GM19372 (cell line): ENCODE data around the gene VPS37D.
"Not testable (repeated sequence)": the region's sequence is repeated elsewhere in the genome, so short reads cannot be mapped to it uniquely, and the experiment has no call there.

Experiments
- ATAC-seq: cut with Tn5 transposase; IDR thresholded peaks from one replicate; pipeline ENCODE4 v1.9.1; 2021; ENCODE audit warnings: mild to moderate bottlenecking, low read depth, moderate library complexity; ENCODE audit not compliant: unreplicated experiment

The VPS37D gene

GRCh38 chr7:73645643-73646174 lies 21.9 kb upstream of the VPS37D start:
- ATAC-seq: no peak

DNA sequence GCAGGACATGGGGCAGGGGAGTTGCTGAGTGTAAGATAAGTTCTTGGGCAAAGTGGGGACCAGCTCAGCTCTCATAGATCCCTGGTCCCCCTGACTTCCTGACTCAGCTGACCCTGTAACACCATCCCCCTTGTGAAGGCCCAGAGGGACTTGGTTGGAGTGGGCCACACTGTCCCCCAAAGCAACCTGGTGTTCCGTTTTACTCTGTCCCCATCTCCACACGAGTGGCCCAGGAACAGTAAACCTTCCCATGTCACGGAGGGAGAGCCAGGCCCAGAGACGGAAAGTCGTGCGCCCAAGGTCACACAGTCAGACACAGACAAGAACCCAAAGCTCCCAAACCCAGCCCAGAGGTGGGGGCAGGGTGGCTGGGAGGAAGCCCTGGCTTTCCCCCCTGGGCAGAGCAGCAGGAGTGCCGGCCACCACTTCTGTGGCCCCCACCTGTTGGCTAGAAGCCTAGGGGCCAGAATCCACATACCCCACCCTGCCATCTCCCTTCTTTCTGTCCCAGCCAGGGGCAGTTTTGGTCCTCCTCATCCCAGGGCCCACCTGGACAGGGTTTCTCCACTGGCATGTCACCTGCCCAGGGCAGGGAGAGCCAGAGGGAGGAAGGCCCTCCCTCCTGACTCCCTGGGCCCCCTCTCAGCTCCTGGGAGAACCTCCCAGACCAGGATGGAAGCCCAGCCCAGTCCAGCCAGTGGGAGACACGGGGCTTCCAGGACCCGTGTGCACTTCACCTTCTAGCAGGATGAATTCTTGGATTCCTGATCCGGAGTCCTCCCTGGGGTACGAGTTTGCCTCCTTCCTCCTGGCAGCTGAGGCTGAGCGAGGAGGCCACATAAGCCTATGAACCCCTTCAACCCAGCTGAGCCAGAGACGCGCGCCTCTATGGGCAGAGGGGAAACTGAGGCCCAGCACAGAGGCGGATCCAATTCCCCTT lies 20.6 kb upstream of the VPS37D start:
- no peak for ATAC-seq

- ATAC-seq: no peak
These were observed 19.7 kb upstream of the VPS37D start for GRCh38 chr7:73647725-73648592.

GRCh38 chr7:73648593-73649332 lies 18.9 kb upstream of the VPS37D start:
- no peak for ATAC-seq

DNA sequence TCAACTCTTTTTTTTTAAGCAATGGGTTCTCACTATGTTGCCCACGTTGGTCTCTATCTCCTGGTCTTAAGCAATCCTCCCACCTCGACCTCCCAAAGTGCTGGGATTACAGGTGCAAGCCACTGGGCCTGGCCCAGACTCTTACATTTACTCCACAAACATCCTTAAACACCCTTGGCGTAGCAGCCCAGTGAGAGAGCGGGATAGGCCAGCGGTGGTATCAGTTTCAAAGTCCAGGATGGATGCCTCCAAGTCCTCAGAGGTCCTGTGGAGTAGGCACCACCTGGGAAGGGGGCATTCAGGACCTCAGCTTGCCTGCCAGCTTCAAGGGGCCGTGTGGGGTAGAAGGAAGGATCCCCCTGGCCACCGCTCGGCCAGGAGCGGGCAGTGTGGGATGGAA lies 18.1 kb upstream of the VPS37D start:
- no peak for ATAC-seq

GRCh38 chr7:73650524-73650923 lies 17.1 kb upstream of the VPS37D start:
- ATAC-seq: no peak

DNA sequence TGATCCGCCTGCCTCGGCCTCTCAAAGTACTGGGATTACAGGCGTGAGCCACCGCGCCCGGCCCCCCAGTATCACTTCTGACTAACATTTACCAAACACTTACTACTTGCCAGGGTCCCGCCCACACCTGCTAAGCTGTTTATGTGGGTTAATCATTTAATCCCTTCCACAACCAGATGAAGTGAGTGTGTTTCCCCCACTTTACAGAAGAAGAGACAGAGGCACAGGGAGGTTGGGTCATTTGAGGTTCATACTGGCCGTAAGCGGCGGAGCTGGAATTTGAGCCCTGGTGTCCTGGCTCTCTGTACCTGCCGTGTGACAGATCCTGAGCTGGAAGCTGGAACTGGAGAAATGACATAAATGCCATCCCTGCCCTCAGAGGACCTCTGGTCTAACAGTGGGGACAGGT lies 15.1 kb upstream of the VPS37D start:
- ATAC-seq: no peak

DNA sequence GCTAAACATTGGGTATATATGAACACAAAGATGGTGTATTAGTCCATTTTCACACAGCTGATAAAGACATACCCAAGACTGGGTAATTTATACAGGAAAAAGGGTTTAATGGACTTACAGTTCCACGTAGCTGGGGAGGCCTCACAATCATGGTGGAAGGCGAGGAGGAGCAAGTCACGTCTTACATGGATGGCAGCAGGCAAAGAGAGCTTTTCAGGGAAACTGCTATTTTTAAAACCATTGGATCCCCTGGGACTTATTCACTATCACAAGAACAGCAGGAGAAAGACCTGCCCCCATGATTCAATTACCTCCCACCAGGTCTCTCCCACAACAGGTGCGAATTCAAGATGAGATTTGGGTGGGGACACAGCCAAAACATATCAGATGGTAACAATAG lies 12.3 kb upstream of the VPS37D start:
- not testable (repeated sequence) for ATAC-seq

- no peak for ATAC-seq
These were observed 7.6 kb upstream of the VPS37D start for GRCh38 chr7:73659983-73660382.

GRCh38 chr7:73660594-73660993 lies 7.0 kb upstream of the VPS37D start:
- not testable (repeated sequence) for ATAC-seq

DNA sequence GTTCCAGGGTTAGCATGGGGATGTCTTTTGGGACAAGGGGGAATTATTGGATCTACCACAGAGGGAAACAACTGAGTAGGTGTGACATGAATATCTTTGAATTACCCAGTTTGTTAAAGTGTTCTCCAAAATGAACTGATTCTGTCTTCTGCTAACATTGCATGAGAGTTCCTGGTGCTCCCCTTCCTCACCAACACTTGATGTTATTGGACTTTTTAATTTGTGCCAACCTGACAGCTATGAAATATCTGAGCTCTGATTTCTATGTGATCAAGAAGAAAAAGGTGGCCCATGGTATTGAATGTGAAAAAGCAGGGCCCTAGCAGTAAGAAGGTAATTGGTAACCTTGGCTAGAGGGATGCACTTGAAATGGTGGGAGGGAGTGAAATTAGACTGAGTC lies 4.6 kb upstream of the VPS37D start:
- ATAC-seq: no peak

DNA sequence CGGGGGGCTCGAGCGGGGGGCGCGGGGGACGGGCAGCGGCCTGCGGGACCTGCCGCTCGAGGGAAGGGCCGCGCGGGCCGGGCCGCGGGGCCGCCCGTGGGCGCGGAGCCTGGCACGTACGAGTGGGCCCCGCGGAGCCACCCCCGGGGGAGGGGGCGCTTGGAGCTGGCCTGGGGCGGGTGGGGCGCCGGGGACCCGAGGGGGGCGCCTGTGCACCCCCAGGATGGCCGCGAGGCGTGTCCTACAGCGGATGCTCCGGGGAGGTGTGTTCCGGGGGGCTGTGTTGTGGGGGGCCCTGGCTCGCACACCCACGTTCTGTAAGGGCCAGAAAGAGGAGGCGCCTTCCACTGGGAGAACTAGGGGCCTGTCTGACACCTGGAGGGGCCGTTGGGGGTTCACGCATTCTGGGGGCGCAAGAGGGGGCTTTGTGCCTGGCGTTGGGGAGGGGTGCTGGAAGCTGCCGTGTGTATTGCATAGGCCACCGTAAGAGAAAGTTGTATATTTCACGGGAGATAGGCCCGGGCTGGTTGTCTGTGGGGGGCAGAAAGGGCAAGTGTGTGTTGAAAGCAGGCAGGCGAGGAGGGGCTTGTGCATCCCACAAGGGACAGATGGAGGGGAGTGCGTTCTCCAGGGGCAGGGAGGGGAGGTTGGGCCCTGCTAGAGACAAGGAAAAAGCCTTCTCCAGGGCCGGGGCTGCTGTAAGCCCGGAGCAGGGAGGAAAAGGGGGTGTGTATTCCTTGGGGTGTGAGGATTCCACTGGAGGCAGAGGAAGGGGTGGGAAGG lies 663 bp downstream of the VPS37D start:
- no peak for ATAC-seq

GRCh38 chr7:73668886-73669230 lies 1.2 kb downstream of the VPS37D start:
- ATAC-seq: no peak

DNA sequence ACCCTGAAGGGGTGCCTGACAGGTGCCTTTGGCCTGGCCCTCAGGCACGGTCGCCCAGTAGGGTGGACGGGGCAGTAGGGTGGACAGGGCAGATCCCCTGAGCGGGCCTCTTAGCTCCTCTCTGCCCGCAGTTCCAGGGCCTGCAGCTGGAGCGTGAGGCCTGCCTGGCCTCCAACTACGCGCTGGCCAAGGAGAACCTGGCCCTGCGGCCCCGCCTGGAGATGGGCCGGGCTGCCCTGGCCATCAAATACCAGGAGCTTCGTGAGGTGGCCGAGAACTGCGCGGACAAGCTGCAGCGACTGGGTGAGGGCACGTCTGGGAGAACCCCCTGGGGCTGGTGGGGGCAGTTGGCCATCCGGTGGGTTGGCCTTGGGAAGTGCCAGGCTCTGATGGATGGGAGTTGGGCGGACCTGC lies 1.7 kb downstream of the VPS37D start:
- ATAC-seq: no peak

DNA sequence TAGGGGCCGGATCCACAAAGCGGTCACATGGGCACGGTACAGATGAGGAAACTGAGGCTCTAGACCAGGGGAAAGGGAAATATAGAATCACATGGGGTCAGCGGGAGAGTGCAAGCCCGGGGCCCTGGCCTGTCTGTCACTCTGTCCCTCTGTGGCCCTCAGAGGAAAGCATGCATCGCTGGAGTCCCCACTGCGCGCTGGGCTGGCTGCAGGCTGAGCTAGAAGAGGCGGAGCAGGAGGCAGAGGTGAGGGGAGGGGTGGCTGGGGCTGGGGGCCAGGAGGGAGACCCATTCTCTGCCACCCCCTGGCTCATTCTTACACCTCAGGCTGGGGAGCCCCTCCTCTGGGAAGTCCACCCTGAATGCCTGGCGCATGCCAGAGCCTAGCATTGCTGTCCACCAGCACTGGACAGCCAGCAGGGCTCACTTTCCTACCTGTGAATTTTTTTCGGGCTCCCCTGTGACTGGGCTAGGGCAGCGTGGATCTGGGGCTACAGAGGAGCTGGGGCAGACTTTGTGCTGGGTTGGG lies 2.3 kb downstream of the VPS37D start:
- ATAC-seq: no peak

DNA sequence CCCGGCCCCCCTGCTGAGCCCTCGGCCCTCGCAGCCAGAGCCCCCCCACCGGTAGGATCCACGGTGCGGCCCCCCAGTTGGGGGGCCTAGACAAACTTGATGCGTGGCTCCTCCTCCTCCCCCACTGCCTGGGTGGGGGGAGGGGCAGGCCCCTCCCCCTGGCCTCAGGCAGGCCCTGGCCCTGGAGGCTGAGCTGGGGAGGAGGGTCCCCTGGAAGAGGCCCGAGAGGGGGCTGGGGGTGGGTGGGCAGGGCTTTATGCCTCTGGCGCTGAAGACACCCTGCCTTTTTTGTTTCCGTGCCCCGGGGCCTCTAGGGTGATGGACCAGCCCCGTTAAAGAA lies 3.7 kb downstream of the VPS37D start:
- ATAC-seq: no peak

GRCh38 chr7:73671857-73672445 lies 4.3 kb downstream of the VPS37D start:
- ATAC-seq: no peak

GRCh38 chr7:73674468-73675124 lies 7.0 kb downstream of the VPS37D start:
- no peak for ATAC-seq

DNA sequence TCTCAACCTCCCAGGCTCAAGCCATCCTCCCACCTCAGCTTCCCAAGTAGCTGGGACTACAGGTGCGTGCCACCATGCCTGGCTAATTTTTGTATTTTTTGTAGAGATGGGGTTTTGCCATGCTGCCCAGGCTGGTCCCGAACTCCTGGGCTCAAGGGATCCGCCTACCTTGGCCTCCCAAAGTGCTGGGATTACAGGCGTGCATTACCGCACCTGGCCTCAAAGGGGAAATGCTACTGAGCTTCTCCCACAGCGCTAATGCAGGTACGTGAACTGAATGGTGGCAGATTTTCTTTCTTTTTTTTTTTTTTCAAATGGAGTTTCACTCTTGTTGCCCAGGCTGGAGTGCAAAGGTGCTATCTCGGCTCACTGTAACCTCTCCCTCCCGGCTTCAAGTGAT lies 8.4 kb downstream of the VPS37D start:
- not testable (repeated sequence) for ATAC-seq
